Stimulated activated CD4-positive, alpha-beta T cell treated with anti-CD3 and anti-CD28 coated beads, TNF-alpha, amount 100 ng/mL, for 4 hours (primary cell): Measurements from ENCODE around the gene ZDHHC7.

ENCODE experiments used
- DNase-seq, 3 experiments: peaks; one replicate each; pipeline ENCODE4 v3.0.0-alpha.2; 2020; ENCODE audit warnings: low read depth in 3 of 3

Gene ZDHHC7

GRCh38 chr16:84995663-84996062 lies 15.7 kb downstream of the ZDHHC7 start:
- no peak for DNase-seq

- DNase-seq: no peak
Observed at GRCh38 chr16:84993926-84994325, 17.4 kb downstream of the ZDHHC7 start.

GRCh38 chr16:84992717-84993075 lies 18.6 kb downstream of the ZDHHC7 start:
- DNase-seq: no peak

GRCh38 chr16:84990782-84991181 lies 20.6 kb downstream of the ZDHHC7 start:
- DNase-seq: no peak

GRCh38 chr16:84989749-84990620 lies 21.4 kb downstream of the ZDHHC7 start:
- DNase-seq: no peak

- DNase-seq: no peak
Observed at GRCh38 chr16:84988328-84989080, 22.8 kb downstream of the ZDHHC7 start.

- no peak for DNase-seq
Observed at GRCh38 chr16:84986879-84987278, 24.5 kb downstream of the ZDHHC7 start.

GRCh38 chr16:84986102-84986501 lies 25.2 kb downstream of the ZDHHC7 start:
- peak in 1 of 3 experiments; percentile 18 for DNase-seq

GRCh38 chr16:84985079-84986065 lies 26.0 kb downstream of the ZDHHC7 start:
- no peak for DNase-seq

- no peak for DNase-seq
Observed at GRCh38 chr16:84982434-84982833, 28.9 kb downstream of the ZDHHC7 start.

- no peak for DNase-seq
Observed at GRCh38 chr16:84979516-84979915, 31.8 kb downstream of the ZDHHC7 start.

GRCh38 chr16:84976644-84977400 lies 34.5 kb downstream of the ZDHHC7 start:
- no peak for DNase-seq

- DNase-seq: no peak
Observed at GRCh38 chr16:84975522-84975921, 35.8 kb downstream of the ZDHHC7 start.

- DNase-seq: no peak
Observed at GRCh38 chr16:84975066-84975465, 36.3 kb downstream of the ZDHHC7 start.

GRCh38 chr16:84973776-84974523 lies 37.4 kb downstream of the ZDHHC7 start:
- DNase-seq: no peak

- DNase-seq: no peak
Observed at GRCh38 chr16:84973236-84973635, 38.1 kb downstream of the ZDHHC7 start.

GRCh38 chr16:84970447-84971127 lies 40.7 kb downstream of the ZDHHC7 start:
- peak; percentile 42 to 66 (median 62) for DNase-seq

- no peak for DNase-seq
Observed at GRCh38 chr16:84967828-84968227, 43.5 kb downstream of the ZDHHC7 start.
